Activated CD8-positive, alpha-beta T cell treated with anti-CD3 and anti-CD28 coated beads for 36 hours (primary cell): ENCODE data around the gene LCN1. TPM values are rescaled to one million over a fixed set of nuclear protein-coding genes. Genes with fewer than 3 reads are reported as not detected.
A peak's percentile ranks its signal among the peaks of the same experiment; 100 is the strongest.

Source experiments
- ATAC-seq: fragments of 200-7000 bp; cut with Tn5 transposase; one replicate; pipeline ENCODE4 v1.10.0; 2021; ENCODE audit warnings: mild to moderate bottlenecking, moderate library complexity
- CTCF ChIA-PET: fragments of 350-600 bp; sonication (Branson Sonifier 250); formaldehyde crosslinking; loops from one replicate; lab custom pipeline; 2021; ENCODE audit warnings: antibody characterized with exemption; lab: Charles Lee
- POLR2A ChIA-PET: fragments of 350-600 bp; sonication (Branson Sonifier 250); formaldehyde crosslinking; loops from one replicate; lab custom pipeline; 2021; ENCODE audit warnings: antibody characterized with exemption; lab: Charles Lee
- DNase-seq: peaks from one replicate; pipeline ENCODE4 v3.0.0-alpha.2; 2020
- H3K27ac Mint-ChIP-seq: one replicate; pipeline ENCODE4 v1.8.0; 2021; ENCODE audit warnings: mild to moderate bottlenecking, mixed read lengths
- H3K27me3 Mint-ChIP-seq: one replicate; pipeline ENCODE4 v1.8.0; 2021; ENCODE audit warnings: mixed read lengths
- H3K36me3 Mint-ChIP-seq: one replicate; pipeline ENCODE4 v1.8.0; 2021; ENCODE audit warnings: low read depth, mixed read lengths
- H3K4me1 Mint-ChIP-seq: one replicate; pipeline ENCODE4 v1.8.0; 2021; ENCODE audit warnings: low read depth, mixed read lengths
- H3K4me3 Mint-ChIP-seq: one replicate; pipeline ENCODE4 v1.8.0; 2021; ENCODE audit warnings: mild to moderate bottlenecking, moderate library complexity, mixed read lengths
- H3K9me3 Mint-ChIP-seq: one replicate; pipeline ENCODE4 v1.8.0; 2021; ENCODE audit warnings: mixed read lengths
- CTCF ChIP-seq: fragments of 200-600 bp; IDR thresholded peaks from one replicate; pipeline ENCODE4 v1.8.0; 2022; ENCODE audit warnings: antibody characterized with exemption, mild to moderate bottlenecking
- intact Hi-C: fragments of 100-400 bp; cut with micrococcal nuclease; formaldehyde crosslinking; loops from one replicate; pipeline ENCODE4 v1.10.0; 2022
- total RNA-seq, 2 experiments: library from RNA; stranded (reverse); gene quantifications; one replicate each; pipeline ENCODE4 v1.2.3, GENCODE V29; 2021

Gene LCN1
- total RNA-seq, 2 experiments from 2014 or later: not detected

- H3K4me1 Mint-ChIP-seq: peaks cover 2% of the 10 kb centered on the region
- CTCF ChIA-PET: no interaction called here
- no peak overlapping the region for H3K27ac Mint-ChIP-seq
- ATAC-seq (no peak), DNase-seq (no peak)
- H3K27me3 Mint-ChIP-seq: peaks cover 26% of the 10 kb centered on the region
- peaks cover 2% of the 10 kb centered on the region for H3K36me3 Mint-ChIP-seq
- intact Hi-C loops: no loop called here
- TF ChIP-seq CTCF: no peak
- no peaks in the 10 kb centered on the region for H3K9me3 Mint-ChIP-seq
- H3K4me3 Mint-ChIP-seq: no peak overlapping the region
- POLR2A ChIA-PET: interaction anchor here (0.6 to 1.0 kb wide), 2 partner anchors 9 to 14 kb away, joined by 3 to 4 read pairs; no protein-coding TSS in a partner anchor
These were observed 44.5 kb upstream of the LCN1 start for GRCh38 chr9:135476561-135477355.

GRCh38 chr9:135478191-135478590 lies 43.0 kb upstream of the LCN1 start:
- Mint-ChIP-seq H3K4me3 (peak overlapping the region; percentile 75), H3K36me3 (peaks cover 2% of the 10 kb centered on the region), H3K27me3 (peaks cover 32% of the 10 kb centered on the region)

GRCh38 chr9:135478829-135479468 lies 42.3 kb upstream of the LCN1 start:
- Mint-ChIP-seq H3K9me3 (no peaks in the 10 kb centered on the region), H3K27ac (no peak overlapping the region), H3K36me3 (peaks cover 2% of the 10 kb centered on the region), H3K4me1 (peaks cover 2% of the 10 kb centered on the region), H3K27me3 (peaks cover 39% of the 10 kb centered on the region), H3K4me3 (peak overlapping the region; percentile 75)
- intact Hi-C loops: no loop called here
- DNase-seq (no peak), ATAC-seq (no peak)
- CTCF ChIA-PET: no interaction called here
- POLR2A ChIA-PET: interaction anchor here (0.6 kb wide), 1 partner anchor 236 kb away, joined by 3 read pairs; no protein-coding TSS in a partner anchor
- no peak for TF ChIP-seq CTCF

More at GRCh38 chr9:135478191-135478590, 43.0 kb upstream of the LCN1 start:
- intact Hi-C loops: no loop called here
- Mint-ChIP-seq H3K27ac (no peak overlapping the region), H3K9me3 (no peaks in the 10 kb centered on the region), H3K4me1 (peaks cover 2% of the 10 kb centered on the region)
- ChIA-PET POLR2A (interaction anchor here (0.6 to 1.0 kb wide), 2 partner anchors 7 to 237 kb away, joined by 3 read pairs; no protein-coding TSS in a partner anchor), CTCF (no interaction called here)
- DNase-seq (no peak), ATAC-seq (no peak)
- no peak for TF ChIP-seq CTCF

- ATAC-seq (no peak), DNase-seq (no peak)
- TF ChIP-seq CTCF: no peak
- H3K4me1 Mint-ChIP-seq: peaks cover 2% of the 10 kb centered on the region
- no peaks in the 10 kb centered on the region for H3K9me3 Mint-ChIP-seq
- H3K27me3 Mint-ChIP-seq: peaks cover 41% of the 10 kb centered on the region
- ChIA-PET POLR2A (no interaction called here), CTCF (no interaction called here)
- no peak within 1 kb of the TSS for H3K27ac Mint-ChIP-seq
- intact Hi-C loops: no loop called here
- H3K4me3 Mint-ChIP-seq: peak within 1 kb of the TSS; percentile 75
- H3K36me3 Mint-ChIP-seq: peaks cover 2% of the 10 kb centered on the region
These were observed 41.7 kb upstream of the LCN1 start, which contains the start of gene PPP1R26 for GRCh38 chr9:135479469-135480052. Gene PPP1R26, plus strand, starts transcription at chr9:135479782. Its CDS starts 4,729 bp downstream, at chr9:135484511.
